Activated T-cell treated with anti-CD3 and anti-CD28 coated beads for 48 hours (primary cell): ENCODE data around the gene MUC3A.
"Not testable (repeated sequence)": the region's sequence is repeated elsewhere in the genome, so short reads cannot be mapped to it uniquely, and the experiment has no call there.

ENCODE experiments used
- DNase-seq: peaks from one replicate; pipeline ENCODE4 v3.0.0-alpha.2; 2020; ENCODE audit warnings: low read depth

The MUC3A gene

GRCh38 chr7:100949227-100949932, at the start of gene MUC3A:
MUC3A (plus strand) TSS chr7:100949534; CDS start chr7:100949625, 91 bp downstream.
- DNase-seq: no peak

GRCh38 chr7:100900978-100901377, 48.4 kb upstream of the MUC3A start:
- DNase-seq: no peak

- DNase-seq: no peak
Observed at GRCh38 chr7:100901921-100902332, 47.4 kb upstream of the MUC3A start.

GRCh38 chr7:100902638-100903037, 46.7 kb upstream of the MUC3A start:
- DNase-seq: no peak

- DNase-seq: no peak
Observed at GRCh38 chr7:100908512-100908911, 40.8 kb upstream of the MUC3A start.

- not testable (repeated sequence) for DNase-seq
Observed at GRCh38 chr7:100910443-100910842, 38.9 kb upstream of the MUC3A start.

GRCh38 chr7:100911484-100911883, 37.9 kb upstream of the MUC3A start:
- no peak for DNase-seq

- DNase-seq: no peak
Observed at GRCh38 chr7:100914208-100914878, 35.0 kb upstream of the MUC3A start.

GRCh38 chr7:100914879-100915447, 34.4 kb upstream of the MUC3A start:
- DNase-seq: no peak

- DNase-seq: not testable (repeated sequence)
Observed at GRCh38 chr7:100919335-100919734, 30.0 kb upstream of the MUC3A start.

- DNase-seq: not testable (repeated sequence)
Observed at GRCh38 chr7:100919779-100920437, 29.4 kb upstream of the MUC3A start.

- no peak for DNase-seq
Observed at GRCh38 chr7:100921039-100921438, 28.3 kb upstream of the MUC3A start.

- DNase-seq: not testable (repeated sequence)
Observed at GRCh38 chr7:100923616-100924015, 25.7 kb upstream of the MUC3A start.

GRCh38 chr7:100929808-100930174, 19.5 kb upstream of the MUC3A start:
- no peak for DNase-seq

GRCh38 chr7:100933734-100934133, 15.6 kb upstream of the MUC3A start:
- DNase-seq: no peak

GRCh38 chr7:100935381-100935780, 14.0 kb upstream of the MUC3A start:
- not testable (repeated sequence) for DNase-seq

- DNase-seq: not testable (repeated sequence)
Observed at GRCh38 chr7:100936167-100936566, 13.2 kb upstream of the MUC3A start.

- DNase-seq: no peak
Observed at GRCh38 chr7:100942045-100942774, 7.1 kb upstream of the MUC3A start.

- DNase-seq: no peak
Observed at GRCh38 chr7:100943693-100944092, 5.6 kb upstream of the MUC3A start.

GRCh38 chr7:100944138-100944537, 5.2 kb upstream of the MUC3A start:
- DNase-seq: no peak

GRCh38 chr7:100946111-100946510, 3.2 kb upstream of the MUC3A start:
- no peak for DNase-seq

- no peak for DNase-seq
Observed at GRCh38 chr7:100946766-100947365, 2.5 kb upstream of the MUC3A start.
